Measurements from ENCODE around the gene HS1BP3.

HS1BP3 gene

GRCh38 chr2:20663196-20664070 lies 12.5 kb upstream of the HS1BP3 start:
- DNase-seq (ENCODE audit: low spot score): no peak

- no peak for DNase-seq (ENCODE audit: low spot score)
Measured at GRCh38 chr2:20662308-20662937, 11.5 kb upstream of the HS1BP3 start.

DNA sequence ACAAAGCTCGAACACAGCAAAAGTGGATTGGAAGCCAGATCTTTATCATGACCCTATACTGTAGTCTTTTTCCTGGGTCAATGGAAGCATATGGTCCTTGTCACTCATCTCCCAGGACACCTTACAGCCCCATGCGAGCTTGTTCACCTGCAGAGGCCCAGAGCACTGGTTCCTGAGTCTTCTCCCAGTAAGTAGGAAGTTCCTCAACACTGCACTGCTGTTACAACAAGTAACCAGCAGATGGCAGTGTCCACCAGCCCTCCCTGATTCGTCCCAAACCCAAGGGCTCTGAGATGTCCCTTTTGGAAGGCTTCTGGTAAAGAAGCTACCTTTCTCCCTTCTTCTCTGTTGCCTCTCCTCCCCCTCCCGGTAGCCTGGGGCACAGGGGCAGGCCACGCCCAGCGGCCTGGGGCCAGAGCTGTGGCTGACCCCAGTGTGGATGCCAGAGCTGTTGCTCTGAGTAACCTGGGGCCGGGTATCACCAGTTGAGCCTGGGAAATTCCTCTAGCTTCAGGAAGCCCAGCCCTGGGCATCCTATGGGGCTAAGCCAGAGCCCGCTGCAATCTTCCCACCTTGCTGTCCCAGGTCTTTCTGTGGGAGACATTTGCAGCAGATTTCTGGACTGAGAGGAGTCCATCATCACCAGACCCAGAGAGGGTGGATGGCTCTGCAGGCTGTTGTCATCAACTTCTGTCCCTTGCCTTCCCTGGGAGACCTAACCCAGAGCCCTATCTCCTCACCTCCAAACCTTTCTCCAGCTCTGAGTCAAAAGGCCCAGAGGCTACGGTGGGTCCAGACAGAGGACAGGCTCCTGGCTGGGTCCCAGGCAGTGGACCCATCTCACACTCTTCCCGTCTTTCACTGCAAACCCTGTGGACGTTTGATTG lies 10.8 kb upstream of the HS1BP3 start:
- DNase-seq (ENCODE audit: low spot score): peak; percentile 73

GRCh38 chr2:20660506-20661420 lies 9.9 kb upstream of the HS1BP3 start:
- no peak for DNase-seq (ENCODE audit: low spot score)

DNA sequence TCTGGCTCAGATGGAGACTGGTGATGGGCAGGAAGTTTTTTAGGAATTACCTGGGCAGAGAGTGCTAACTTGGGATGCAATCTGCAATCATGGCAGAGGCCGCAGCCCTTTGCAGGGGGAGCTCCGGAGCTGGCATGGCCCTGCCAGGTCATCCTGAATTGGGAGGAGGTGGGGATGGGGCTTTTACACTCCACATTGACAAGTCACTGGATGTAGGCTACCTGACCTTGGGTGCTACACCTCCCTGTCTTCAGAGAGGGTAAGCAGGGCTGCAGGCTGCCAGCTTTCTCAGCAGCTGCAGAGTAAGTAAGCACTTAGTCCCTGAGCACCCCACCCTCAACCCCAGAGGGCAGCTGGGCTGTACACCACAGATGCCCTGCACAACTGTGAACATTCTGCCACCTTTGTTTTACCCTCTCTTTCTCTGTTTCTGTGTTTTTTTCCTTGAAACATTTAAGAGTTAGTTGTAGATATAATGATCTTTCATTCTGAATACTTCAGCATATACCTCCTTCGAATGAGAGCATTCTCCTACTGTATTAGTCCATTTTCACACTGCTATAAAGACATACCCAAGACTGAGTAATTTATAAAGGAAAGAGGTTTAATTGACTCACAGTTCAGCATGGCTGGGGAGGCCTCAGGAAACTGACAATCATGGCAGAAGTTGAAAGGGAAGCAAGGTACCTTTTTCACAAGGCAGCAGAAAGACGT lies 6.8 kb upstream of the HS1BP3 start:
- DNase-seq (ENCODE audit: low spot score): no peak

DNA sequence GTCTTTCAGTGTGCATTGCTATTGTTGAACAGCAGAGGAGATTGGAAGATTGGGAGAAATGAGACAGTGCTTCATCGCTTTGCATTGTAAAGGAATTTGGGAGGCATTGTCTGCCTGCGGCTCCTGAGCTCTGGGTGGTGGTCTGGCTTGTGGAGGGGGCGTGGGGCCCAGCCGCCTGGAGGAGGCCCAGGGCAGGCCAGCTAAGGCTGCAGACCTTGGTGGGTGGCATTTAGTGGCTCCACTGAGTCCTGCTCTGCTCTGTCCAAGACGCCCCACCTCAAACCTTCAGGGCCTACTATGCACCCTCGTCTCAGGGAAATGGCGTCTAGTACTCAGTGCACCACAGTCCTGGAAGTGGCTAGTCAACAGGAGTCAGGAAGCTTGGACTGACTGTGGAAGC lies 5.7 kb upstream of the HS1BP3 start:
- no peak for DNase-seq (ENCODE audit: low spot score)

DNA sequence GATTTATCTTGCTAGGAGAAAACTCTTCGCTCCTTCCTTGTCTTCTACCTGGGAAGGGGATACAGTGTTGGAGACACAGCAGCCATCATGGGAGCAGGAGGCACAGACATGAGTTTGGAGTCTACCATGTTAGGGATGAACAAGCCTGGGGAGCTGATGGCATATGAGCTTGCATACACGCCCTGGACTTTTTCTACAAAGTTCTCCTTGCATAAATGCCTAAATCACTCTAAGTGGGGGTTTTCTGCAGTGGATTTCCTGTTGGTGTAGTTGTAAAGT lies 3.6 kb upstream of the HS1BP3 start:
- DNase-seq (ENCODE audit: low spot score): no peak

- DNase-seq (ENCODE audit: low spot score): no peak
Measured at GRCh38 chr2:20653695-20654534, 3.0 kb upstream of the HS1BP3 start.

DNA sequence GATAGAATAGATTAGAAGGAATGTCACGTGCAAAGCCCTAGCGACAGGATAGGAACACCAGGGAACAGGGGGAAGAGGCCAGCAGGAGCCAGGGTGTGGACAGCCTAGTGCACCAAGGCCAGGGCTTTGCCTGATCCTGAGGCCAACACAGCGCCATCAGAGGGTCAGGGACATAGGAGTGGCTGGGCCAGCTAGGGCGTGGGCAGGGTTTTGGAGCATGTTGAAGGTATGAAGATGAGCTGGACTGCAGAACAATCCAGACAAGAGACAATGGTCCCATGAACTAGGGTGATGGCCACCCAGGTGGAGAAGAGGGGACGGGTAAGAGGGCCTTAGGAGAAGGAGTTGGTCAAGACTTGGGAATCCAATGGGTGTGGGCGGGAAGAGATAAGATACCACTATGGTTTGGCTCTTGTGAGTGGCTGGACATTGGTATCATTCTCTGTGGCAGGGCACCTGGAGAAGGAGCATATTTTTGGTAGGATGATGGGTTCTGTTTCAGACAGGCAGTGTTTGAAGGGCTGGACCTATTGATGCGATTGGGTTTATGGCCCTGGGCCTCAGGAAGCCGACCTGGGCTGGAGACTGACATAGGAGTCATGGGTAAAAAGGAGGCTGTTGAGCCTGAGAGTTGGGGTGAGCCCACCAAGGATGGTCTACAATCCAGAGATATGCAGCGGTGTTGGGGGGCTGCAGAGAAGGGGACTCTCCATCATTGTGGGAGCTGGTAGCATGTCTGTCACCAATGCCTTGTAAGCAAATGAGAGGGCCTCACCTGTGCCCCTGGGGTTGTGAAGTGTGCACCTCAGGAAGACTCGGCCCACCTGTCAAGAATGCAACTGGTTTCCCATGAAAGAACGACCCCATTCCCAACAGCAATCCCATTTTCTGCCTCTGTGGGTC lies 2.0 kb upstream of the HS1BP3 start:
- no peak for DNase-seq (ENCODE audit: low spot score)

DNA sequence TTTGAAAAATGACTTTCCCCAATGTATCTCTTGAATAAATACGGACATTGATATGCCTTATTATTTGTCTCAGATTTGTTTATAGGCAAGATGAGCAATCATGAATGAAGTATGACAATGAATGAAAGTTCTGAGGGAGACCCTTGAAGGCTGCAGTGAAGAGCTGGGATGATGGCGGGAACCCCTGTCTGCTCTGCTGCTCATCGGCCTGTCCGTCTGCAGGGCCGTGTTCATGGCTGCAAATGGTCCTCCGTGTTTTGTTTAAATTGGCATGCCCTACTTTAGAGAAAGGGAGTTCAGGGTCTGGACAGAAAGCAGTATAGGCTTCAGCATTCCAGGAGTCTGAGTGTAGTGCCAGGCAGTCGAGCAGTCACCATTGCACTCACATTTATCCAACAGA lies 1.2 kb upstream of the HS1BP3 start:
- DNase-seq (ENCODE audit: low spot score): no peak

DNA sequence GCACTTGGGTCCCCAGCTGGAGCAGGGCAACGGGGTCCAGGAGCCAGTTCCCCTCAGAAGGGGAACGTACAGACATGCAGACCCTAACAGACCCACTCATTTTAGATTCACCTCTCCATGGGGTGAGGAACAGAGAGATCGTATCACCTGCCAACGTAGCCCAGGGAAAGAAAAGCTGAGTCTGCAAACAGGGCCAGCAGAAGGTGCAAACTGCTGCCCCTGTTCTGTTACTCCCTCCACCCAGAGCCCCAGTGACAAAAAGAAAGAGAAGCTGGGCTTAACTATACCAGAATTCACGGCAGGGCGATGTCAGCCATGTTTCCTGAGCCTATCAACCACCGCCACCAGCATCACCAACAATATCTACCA lies 817 bp upstream of the HS1BP3 start:
- no peak for DNase-seq (ENCODE audit: low spot score)

DNA sequence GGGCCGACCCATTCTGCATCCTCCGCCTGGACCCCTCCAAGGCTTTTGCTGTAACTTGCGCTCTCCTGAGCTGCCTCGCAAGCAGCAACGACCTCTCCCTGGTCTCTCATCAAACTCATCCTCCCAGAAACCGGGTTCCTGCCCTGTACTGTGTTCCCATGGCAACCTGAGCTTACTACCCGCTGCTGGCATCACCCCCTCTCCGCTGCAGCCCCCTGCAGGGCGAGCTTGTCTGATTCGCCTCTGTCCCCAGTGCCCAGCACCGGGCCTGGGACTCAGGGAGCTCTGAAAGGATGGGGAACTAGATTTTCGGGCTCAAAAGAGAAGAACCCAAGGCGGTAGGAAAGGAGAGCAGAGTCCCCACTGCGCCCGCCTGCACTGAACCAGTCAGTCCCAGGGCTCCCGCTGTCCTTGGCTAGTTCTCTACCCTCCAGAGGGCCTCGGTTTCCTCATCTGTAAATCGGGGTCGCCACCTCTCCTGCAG lies 463 bp downstream of the HS1BP3 start:
- DNase-seq (ENCODE audit: low spot score): no peak

DNA sequence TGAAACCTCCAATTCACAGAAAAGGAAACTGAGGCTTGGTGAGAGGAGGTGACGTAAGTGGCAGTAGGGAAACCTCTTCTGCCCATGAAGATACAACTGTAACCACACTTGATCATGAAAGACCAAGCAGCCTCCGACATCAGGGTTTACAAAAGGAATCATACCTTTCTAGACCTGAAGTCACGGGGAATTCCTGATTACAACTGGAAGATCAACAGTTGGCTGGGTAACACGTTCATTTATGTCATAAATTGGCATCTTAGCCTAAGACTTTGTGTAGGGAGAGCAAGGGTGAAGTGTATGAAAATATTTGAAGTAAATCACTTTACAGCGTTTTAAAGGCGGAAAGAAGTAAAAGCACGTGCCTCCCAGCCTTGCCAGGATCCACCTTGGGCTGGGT lies 922 bp downstream of the HS1BP3 start:
- no peak for DNase-seq (ENCODE audit: low spot score)

- no peak for DNase-seq (ENCODE audit: low spot score)
Measured at GRCh38 chr2:20649576-20649975, 1.3 kb downstream of the HS1BP3 start.

DNA sequence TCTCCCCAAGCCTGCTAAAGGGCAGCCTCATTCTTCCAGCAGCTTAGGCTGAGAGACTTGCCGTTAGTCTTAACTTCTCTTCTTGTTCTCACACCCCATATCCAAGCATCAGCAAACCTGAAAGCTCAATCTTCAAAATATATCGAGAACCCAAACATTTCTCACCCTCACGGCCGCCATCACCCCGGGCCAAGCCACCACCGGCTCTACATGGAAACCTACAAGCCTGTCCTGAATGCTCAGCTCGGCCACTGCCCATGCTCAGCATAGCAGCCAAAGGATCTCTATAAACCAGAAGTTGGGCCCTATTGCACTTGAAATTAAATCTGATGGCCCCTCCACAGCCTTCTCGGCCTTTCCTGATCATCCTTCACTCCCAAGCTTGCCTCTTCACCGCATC lies 2.1 kb downstream of the HS1BP3 start:
- no peak for DNase-seq (ENCODE audit: low spot score)

- DNase-seq (ENCODE audit: low spot score): no peak
Measured at GRCh38 chr2:20648206-20648605, 2.7 kb downstream of the HS1BP3 start.

- no peak for DNase-seq (ENCODE audit: low spot score)
Measured at GRCh38 chr2:20647738-20648137, 3.2 kb downstream of the HS1BP3 start.

DNA sequence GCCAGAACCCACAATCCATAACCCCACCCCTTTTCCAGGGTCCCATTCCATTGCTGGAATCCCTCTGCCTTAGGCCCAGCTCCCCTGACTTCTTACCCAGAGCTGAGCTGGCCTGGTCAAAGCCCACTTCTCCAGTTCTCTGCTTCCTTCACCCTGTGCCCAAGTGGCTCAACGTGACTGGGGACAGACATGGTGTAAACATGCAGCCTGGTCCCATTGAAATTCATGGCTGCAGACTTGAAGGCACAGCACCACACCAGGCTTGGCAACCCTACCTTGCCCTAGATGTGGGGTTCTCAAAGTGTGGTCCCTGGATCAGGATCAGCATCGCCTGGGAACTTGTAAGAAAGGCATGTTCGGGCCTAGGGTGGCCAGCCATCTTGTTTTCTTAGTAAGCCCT lies 3.7 kb downstream of the HS1BP3 start:
- DNase-seq (ENCODE audit: low spot score): no peak

- no peak for DNase-seq (ENCODE audit: low spot score)
Measured at GRCh38 chr2:20646446-20646845, 4.5 kb downstream of the HS1BP3 start.
